Measurements from ENCODE around the gene CLC. TPM values are rescaled to one million over a fixed set of nuclear protein-coding genes. Genes with fewer than 3 reads are reported as not detected.
"Not testable (repeated sequence)": the region's sequence is repeated elsewhere in the genome, so short reads cannot be mapped to it uniquely, and the experiment has no call there.

CLC gene
- total RNA-seq: not detected

DNA sequence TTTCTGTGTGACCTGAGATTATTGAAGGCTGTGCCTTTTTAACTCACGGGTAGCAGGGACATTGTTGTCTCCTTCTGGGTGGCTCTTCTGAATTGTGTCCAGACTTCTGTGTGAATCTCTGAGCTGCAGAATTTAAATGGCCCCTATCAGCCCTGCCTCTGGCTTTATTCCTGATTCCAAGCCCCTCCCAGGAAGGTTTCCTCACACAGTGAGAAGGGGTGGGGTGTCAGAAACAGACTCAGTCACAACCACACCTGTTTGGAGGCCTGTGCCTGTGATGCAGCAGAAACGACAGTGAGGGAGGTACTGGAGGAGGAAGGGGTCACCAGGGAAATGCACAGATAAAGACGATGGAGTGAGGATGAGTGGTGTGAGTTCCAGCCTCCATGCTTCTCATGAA lies at the start of gene CLC:
CLC (minus strand) TSS at position 139 of the 400 bp plus-strand sequence; CDS start at position 62, 77 bp downstream.
- Histone ChIP-seq H3K4me1 (replicated peaks in 1 of 2) (no peaks in the 10 kb centered on the region), H3K27ac (no peak within 1 kb of the TSS), H3K4me3 (no peak within 1 kb of the TSS)
- peak in 2 of 8 experiments; percentile 53 to 92 for ATAC-seq (replicated peaks in 6 of 8)
- in situ Hi-C loops (cut with MboI; ENCODE audit: low pct_unique_long_range_greater_than_20kb in 2 of 9, low sequenced_read_pairs in 9 of 9, unreplicated experiment in 9 of 9): no loop called here
- WGBS, 10 experiments: 0 to 67% (median 33%) methylated on average over 1 to 2 of the region's 3 CpGs; no CpG with 5 or more reads in 5 of the 10 experiments

DNA sequence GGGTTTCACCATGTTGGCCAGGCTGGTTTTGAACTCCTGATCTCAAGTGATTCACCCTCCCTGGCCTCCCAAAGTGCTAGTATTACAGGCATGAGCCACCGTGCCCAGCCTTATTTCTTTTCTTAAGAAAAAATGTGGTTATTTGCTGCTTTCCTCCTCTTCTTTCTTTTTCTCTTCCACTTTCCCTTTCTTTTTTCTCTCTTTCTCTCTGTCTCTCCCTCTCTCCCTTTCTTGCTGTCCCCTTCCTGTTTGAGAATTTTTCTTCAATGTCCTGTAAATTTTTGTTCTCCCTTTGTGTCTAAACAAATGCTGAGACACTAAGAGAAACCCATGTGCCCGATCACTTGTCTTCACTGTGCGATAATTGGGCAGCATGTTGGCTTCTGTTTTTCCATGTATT lies 43.1 kb upstream of the CLC start:
- Histone ChIP-seq H3K4me3 (no peak overlapping the region), H3K4me1 (replicated peaks in 1 of 2) (no peaks in the 10 kb centered on the region), H3K27ac (no peak overlapping the region)
- ATAC-seq (replicated peaks in 6 of 8): no peak
- in situ Hi-C loops (cut with MboI; ENCODE audit: low pct_unique_long_range_greater_than_20kb in 2 of 9, low sequenced_read_pairs in 9 of 9, unreplicated experiment in 9 of 9): loop anchor here in 2 of 9 experiments (25.0 kb wide), 1 partner anchor 181 kb away; the partner anchor contains the start of gene PSMC4 (in 2 of the 2)
- 43 to 93% (median 84%) methylated on average over 2 to 3 of the region's 3 CpGs for WGBS, 10 experiments

DNA sequence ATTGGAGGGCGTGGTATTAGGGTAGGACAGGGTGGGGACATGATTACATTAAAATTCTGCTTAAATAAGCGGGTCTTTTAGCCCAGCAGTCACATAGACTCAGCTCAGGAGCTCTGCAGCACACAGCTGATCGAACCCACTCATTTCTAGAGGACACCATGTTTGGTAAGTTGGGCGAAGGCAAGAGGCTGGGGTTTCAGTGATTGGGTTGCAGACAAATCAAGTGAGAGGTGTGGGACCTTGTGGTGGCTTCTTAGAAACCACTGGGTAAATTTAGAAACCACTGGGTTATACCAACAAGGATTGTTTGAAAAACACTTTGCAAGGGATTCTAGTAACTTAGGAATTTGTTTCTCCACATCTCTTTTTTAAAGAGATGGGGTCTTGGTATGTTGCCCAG lies 40.9 kb upstream of the CLC start, which contains the start of gene LEUTX:
LEUTX (plus strand) TSS at position 92 of the 400 bp plus-strand sequence; CDS start at position 159, 67 bp downstream.
- WGBS, 10 experiments: 0 to 80% (median 33%) methylated on average over 1 to 4 of the region's 4 CpGs; no CpG with 5 or more reads in 1 of the 10 experiments
- H3K4me3 ChIP-seq: no peak within 1 kb of the TSS
- H3K4me1 ChIP-seq (replicated peaks in 1 of 2): no peaks in the 10 kb centered on the region
- in situ Hi-C loops (cut with MboI; ENCODE audit: low pct_unique_long_range_greater_than_20kb in 2 of 9, low sequenced_read_pairs in 9 of 9, unreplicated experiment in 9 of 9): loop anchor here in 2 of 9 experiments (25.0 kb wide), 1 partner anchor 184 kb away; the partner anchor contains the start of gene PSMC4 (in 2 of the 2)
- peak in 1 of 8 experiments; percentile 24 for ATAC-seq (replicated peaks in 6 of 8)
- no peak within 1 kb of the TSS for H3K27ac ChIP-seq

DNA sequence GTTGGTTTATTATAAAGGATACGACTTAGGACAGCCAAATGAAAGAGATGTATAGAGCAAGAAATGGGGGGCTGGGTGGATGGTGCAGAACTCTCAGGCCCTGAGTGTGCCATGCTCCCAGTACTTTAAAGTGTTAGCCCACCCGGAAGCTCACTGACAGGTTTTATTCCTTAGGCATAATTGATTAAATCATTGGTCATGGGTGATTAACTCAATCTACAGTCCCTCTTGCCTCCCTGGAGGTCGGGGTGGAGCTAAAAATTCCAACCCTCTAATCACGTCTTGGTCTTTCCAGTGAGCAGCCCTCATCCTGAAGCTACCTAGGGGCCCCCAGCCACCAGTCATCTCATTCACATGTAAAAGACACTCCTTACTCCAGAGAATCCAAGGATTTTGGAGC lies 31.0 kb upstream of the CLC start:
- Histone ChIP-seq H3K27ac (no peak overlapping the region), H3K4me3 (no peak overlapping the region), H3K4me1 (replicated peaks in 1 of 2) (peaks cover 0 to 4% of the 10 kb centered on the region in 2 donors)
- no peak for ATAC-seq (replicated peaks in 6 of 8)
- 0 to 54% (median 43%) methylated on average over 1 to 4 of the region's 4 CpGs; no CpG with 5 or more reads in 4 of the 10 experiments for WGBS, 10 experiments
- in situ Hi-C loops (cut with MboI; ENCODE audit: low pct_unique_long_range_greater_than_20kb in 2 of 9, low sequenced_read_pairs in 9 of 9, unreplicated experiment in 9 of 9): no loop called here

DNA sequence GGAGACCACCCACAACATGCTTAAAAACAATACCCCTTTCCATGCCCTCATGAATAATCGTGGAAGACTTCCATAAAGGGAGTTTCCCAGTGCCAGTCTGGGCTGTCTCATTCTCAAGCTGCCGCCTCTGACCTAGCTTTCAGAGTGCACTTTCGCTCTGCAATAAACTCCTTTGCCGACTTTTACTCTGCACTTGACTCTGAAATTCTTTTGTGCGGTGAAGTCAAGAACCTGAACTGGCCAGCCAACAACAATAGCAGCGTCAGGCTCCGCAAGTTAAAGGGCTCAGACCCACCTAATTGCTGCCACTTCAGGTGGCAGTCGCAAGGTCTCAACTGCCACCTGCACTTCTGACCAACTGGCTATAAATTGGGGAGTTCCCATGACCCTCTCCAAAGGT lies 30.5 kb upstream of the CLC start:
- H3K4me3 ChIP-seq: no peak overlapping the region
- 25 to 64% (median 50%) methylated on average over 2 to 5 of the region's 8 CpGs; no CpG with 5 or more reads in 1 of the 10 experiments for WGBS, 10 experiments
- in situ Hi-C loops (cut with MboI; ENCODE audit: low pct_unique_long_range_greater_than_20kb in 2 of 9, low sequenced_read_pairs in 9 of 9, unreplicated experiment in 9 of 9): no loop called here
- ATAC-seq (replicated peaks in 6 of 8): peak in 1 of 8 experiments; percentile 38
- no peak overlapping the region for H3K27ac ChIP-seq
- H3K4me1 ChIP-seq (replicated peaks in 1 of 2): peaks cover 0 to 4% of the 10 kb centered on the region in 2 donors

DNA sequence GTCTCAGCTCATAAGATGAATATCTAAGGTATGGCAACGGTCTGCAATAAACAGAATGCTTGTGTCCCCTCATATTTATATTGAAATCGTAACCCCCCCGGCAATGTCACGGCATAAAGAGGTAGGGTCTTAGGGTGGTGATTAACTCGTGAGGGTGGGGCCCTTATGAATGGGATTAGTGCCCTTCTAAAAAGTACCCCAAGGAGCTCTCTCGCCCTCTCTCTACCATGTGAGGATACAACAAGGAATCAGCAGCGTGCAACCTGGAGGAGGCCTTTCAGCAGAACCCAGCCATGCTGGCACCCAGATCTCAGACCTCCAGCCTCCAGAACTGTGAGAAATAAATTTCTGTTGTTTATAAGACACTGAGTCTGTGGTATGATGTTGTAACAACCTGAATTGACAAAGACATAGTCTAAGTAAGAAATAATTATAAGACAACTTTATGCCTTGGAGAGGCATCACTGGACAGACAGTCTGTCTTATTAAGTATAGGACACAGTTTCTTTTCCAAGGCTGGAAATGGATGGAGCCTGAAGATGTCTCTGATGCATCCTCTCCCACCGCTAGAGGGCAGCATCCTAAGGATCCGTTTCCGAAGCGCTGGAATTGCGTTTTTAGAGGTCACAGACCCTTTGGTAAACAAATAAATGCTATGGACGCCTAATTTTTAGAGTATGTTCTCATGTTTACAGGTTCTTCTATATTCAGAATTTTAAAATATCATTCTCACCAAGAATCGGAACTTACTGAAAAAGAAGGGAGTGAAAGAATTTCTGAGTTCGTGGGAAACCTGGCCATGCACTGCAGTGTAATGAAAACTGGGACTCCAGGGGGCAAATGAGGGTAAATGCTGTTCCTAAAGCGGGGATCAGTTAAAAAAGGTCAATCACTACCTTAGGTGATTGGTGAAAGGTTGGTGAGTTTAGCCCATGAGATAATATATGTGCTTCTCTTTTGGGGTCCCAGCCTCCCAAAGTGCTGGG lies 27.6 kb upstream of the CLC start:
- Histone ChIP-seq H3K27ac (no peak overlapping the region), H3K4me1 (replicated peaks in 1 of 2) (peaks cover 0 to 4% of the 10 kb centered on the region in 2 donors), H3K4me3 (no peak overlapping the region)
- WGBS, 10 experiments: 11 to 58% (median 40%) methylated on average over 4 to 16 of the region's 16 CpGs
- in situ Hi-C loops (cut with MboI; ENCODE audit: low pct_unique_long_range_greater_than_20kb in 2 of 9, low sequenced_read_pairs in 9 of 9, unreplicated experiment in 9 of 9): no loop called here
- peak in 2 of 8 experiments; percentile 20 to 52 for ATAC-seq (replicated peaks in 6 of 8)

DNA sequence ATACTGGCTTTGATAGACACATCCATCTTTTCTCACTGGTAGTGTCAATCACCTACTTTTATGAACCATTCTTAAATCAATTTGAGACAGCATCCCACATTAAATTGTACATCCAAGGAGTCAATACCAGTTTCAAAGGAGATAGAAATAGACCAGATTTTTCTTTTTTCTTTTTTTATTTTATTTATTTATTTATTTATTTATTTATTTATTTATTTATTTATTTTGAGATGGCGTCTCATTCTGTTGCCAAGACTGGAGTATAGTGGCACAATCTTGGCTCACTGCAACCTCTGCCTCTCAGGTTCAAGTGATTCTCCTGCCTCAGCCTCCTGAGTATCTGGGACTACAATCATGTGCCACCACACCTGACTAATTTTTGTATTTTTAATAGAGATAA lies 24.0 kb upstream of the CLC start:
- H3K4me3 ChIP-seq; in situ Hi-C loops (cut with MboI; ENCODE audit: low pct_unique_long_range_greater_than_20kb in 2 of 9, low sequenced_read_pairs in 9 of 9, unreplicated experiment in 9 of 9); H3K4me1 ChIP-seq (replicated peaks in 1 of 2); H3K27ac ChIP-seq; ATAC-seq (replicated peaks in 6 of 8): not testable (repeated sequence)
- 25 to 100% (median 80%) methylated on average over 1 of the region's 1 CpG; no CpG with 5 or more reads in 3 of the 10 experiments for WGBS, 10 experiments

DNA sequence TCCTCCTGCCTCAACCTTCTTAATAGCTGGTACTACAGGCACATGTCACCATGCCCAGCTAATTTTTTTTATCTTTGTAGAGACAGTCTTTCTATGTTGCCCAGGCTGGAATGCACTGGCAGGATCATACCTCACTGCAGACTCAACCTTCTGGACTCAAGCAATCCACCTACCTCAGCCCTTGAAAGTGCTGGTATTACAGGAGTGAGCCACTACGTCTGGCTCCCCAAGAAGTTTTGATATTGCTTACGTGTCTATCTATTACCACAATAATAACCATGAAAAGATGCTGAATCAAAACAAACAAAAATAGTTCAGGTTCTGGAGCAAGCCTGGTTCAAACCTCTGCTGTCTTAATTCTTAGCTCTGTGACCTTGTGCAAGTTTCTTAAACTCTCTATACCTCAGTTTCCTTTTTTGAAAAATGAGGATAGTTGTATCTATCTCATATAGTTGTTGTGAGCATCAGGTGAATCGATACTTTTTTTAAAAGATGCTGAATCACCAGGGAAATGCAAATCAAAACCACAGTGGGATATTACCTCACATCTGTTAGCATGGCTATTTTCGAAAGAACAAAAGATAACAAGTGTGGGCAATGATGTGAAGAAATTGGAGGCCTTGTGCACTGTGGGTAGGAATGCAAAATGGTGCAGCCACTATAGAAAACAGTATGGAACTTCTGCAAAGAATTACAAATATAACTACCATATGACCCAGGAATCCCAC lies 21.8 kb upstream of the CLC start:
- H3K4me3 ChIP-seq: no peak overlapping the region
- in situ Hi-C loops (cut with MboI; ENCODE audit: low pct_unique_long_range_greater_than_20kb in 2 of 9, low sequenced_read_pairs in 9 of 9, unreplicated experiment in 9 of 9): no loop called here
- no peaks in the 10 kb centered on the region for H3K4me1 ChIP-seq (replicated peaks in 1 of 2)
- 0 to 63% (median 21%) methylated on average over 1 to 4 of the region's 4 CpGs; no CpG with 5 or more reads in 1 of the 10 experiments for WGBS, 10 experiments
- H3K27ac ChIP-seq: no peak overlapping the region
- ATAC-seq (replicated peaks in 6 of 8): no peak

DNA sequence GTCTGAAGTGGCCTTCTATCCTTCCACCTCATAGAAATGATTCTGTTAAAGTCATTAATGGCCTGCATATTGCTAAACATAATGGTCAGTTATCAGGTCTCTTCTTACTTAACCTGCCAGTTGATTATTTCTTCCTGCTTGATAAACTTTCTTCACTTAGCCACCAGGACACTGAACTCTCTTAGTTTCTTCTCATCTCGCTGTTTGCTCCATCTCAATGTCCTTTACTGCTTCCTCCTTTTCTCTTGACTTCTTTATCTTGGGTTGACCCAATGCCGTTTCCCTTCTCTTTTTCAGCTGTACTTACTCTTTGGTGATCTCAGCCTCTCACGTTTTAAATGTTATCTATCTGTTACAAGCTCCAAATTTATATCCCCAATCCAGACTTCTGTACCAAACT lies 17.1 kb upstream of the CLC start:
- in situ Hi-C loops (cut with MboI; ENCODE audit: low pct_unique_long_range_greater_than_20kb in 2 of 9, low sequenced_read_pairs in 9 of 9, unreplicated experiment in 9 of 9): no loop called here
- no peak overlapping the region for H3K4me3 ChIP-seq
- no peak overlapping the region for H3K27ac ChIP-seq
- ATAC-seq (replicated peaks in 6 of 8): no peak
- H3K4me1 ChIP-seq (replicated peaks in 1 of 2): no peaks in the 10 kb centered on the region
- 5 to 71% (median 32%) methylated on average over 3 of the region's 3 CpGs; no CpG with 5 or more reads in 1 of the 10 experiments for WGBS, 10 experiments

DNA sequence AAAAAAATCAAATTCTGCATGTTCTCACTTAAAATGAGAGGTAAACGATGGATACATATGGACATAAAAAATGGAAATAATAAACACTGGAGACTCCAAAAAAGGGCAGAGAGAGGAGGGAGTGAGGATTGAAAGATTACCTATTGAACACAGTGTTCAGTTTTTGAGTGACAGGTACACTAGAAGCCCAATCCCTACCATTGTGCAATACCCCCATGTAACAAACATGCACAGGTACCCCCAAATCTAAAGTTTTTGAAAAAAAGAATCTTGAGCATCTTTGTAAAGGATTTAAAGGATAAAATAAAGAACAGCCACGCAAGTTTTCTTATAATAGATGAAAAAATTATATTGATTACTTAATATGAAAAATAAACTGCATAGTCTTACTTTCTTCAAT lies 16.7 kb upstream of the CLC start:
- in situ Hi-C loops (cut with MboI; ENCODE audit: low pct_unique_long_range_greater_than_20kb in 2 of 9, low sequenced_read_pairs in 9 of 9, unreplicated experiment in 9 of 9): no loop called here
- no peaks in the 10 kb centered on the region for H3K4me1 ChIP-seq (replicated peaks in 1 of 2)
- H3K4me3 ChIP-seq: no peak overlapping the region
- no peak overlapping the region for H3K27ac ChIP-seq
- WGBS, 10 experiments: 0 to 67% (median 39%) methylated on average over 1 to 2 of the region's 2 CpGs; no CpG with 5 or more reads in 1 of the 10 experiments
- ATAC-seq (replicated peaks in 6 of 8): no peak

DNA sequence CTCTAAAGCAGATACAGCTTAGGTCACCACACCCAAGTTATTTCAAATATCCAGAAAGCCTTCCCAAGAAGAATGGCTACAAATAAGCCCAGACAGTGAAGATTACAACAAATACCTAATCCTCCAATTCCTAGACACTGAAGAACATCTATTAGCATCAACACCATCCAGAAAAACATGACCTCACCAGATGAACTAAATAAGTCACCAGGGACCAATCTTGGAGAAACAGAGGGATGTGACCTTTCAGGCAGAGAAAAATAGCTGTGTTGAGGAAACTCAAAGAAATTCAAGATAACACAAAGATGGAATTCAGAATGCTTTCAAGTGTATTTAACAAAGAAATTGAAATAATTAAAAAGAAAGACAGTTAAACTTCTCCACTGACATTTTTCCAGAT lies 15.0 kb upstream of the CLC start:
- ATAC-seq (replicated peaks in 6 of 8): no peak
- Histone ChIP-seq H3K4me3 (no peak overlapping the region), H3K4me1 (replicated peaks in 1 of 2) (no peaks in the 10 kb centered on the region), H3K27ac (no peak overlapping the region)
- in situ Hi-C loops (cut with MboI; ENCODE audit: low pct_unique_long_range_greater_than_20kb in 2 of 9, low sequenced_read_pairs in 9 of 9, unreplicated experiment in 9 of 9): no loop called here

DNA sequence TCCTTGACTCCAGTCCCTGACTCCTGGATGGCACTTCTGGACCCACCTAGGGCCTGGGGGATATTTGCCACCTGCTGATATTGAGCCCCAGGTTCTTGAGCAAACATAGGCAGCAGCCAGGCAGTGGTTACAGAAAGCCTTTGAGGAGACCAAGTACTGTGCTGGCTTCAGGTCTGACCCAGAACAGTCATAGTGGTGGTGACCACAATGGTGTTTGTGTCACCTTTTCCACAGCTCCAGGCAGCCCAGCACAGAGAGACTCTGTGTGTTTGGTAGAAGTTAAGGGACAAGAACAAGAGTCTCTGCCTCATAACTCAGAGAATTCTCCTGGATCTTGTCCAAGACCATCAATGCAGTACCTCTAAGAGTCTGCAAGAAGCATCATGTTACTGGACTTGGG lies 14.6 kb upstream of the CLC start:
- Histone ChIP-seq H3K4me3 (no peak overlapping the region), H3K27ac (no peak overlapping the region), H3K4me1 (replicated peaks in 1 of 2) (no peaks in the 10 kb centered on the region)
- in situ Hi-C loops (cut with MboI; ENCODE audit: low pct_unique_long_range_greater_than_20kb in 2 of 9, low sequenced_read_pairs in 9 of 9, unreplicated experiment in 9 of 9): no loop called here
- ATAC-seq (replicated peaks in 6 of 8): no peak

DNA sequence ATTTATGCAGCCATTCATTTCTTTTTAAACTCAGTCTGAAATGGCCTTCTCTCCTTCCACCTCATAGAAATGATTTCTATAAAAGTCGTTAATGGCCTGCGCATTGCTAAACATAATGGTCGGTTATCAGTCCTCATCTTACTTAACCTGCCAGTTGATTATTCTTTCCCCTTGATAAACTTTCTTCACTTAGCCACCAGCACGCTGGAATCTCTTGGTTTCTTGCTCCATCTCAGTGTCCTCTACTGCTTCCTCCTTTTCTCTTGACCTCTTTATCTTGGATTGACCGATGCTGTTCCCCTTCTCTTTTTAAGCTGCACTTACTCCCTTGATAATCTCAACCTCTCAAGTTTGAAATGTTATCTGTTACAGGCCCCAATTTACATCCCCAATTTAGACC lies 12.2 kb upstream of the CLC start:
- ATAC-seq (replicated peaks in 6 of 8): no peak
- Histone ChIP-seq H3K4me1 (replicated peaks in 1 of 2) (no peaks in the 10 kb centered on the region), H3K4me3 (no peak overlapping the region), H3K27ac (no peak overlapping the region)
- in situ Hi-C loops (cut with MboI; ENCODE audit: low pct_unique_long_range_greater_than_20kb in 2 of 9, low sequenced_read_pairs in 9 of 9, unreplicated experiment in 9 of 9): no loop called here
- WGBS, 10 experiments: 31 to 93% (median 59%) methylated on average over 2 to 5 of the region's 5 CpGs
